ENCODE data around the gene DPY19L3.

Gene DPY19L3

GRCh38 chr19:32361574-32362317 lies 43.8 kb upstream of the DPY19L3 start:
- Histone ChIP-seq H3K9me2 (replicated peaks; ENCODE audit: insufficient read depth, low read length) (no peaks in the 10 kb centered on the region), H3K27ac (ENCODE audit: low read depth, low read length) (no peak overlapping the region), H2AFZ (ENCODE audit: low read depth, low read length, severe bottlenecking) (no peak overlapping the region), H3K36me3 (ENCODE audit: low read length) (peaks cover 38% of the 10 kb centered on the region), H3F3A (ENCODE audit: insufficient read depth) (0 out of 2 replicates have a peak, but pooled peaks cover 9% of the 10 kb centered on the region), H3K9ac (ENCODE audit: low read length) (no peak overlapping the region), H3K4me2 (ENCODE audit: low read depth, low read length, poor library complexity, severe bottlenecking) (no peak overlapping the region), H3K79me2 (ENCODE audit: insufficient read depth, low read length) (peaks cover 41% of the 10 kb centered on the region), H3K27me3 (ENCODE audit: low read length) (no peaks in the 10 kb centered on the region), H3K4me3 (ENCODE audit: insufficient read depth, low read length, poor library complexity, severe bottlenecking) (no peak overlapping the region), H4K20me1 (ENCODE audit: low read depth, low read length) (no peaks in the 10 kb centered on the region), H3K9me3 (ENCODE audit: insufficient read depth, low read length) (no peaks in the 10 kb centered on the region)
- no peak for TF ChIP-seq CTCF (IDR thresholded peaks at IDR 0.05; ENCODE audit: insufficient read depth, low read length, poor library complexity, severe bottlenecking)
- no peak for TF ChIP-seq EZH2phosphoT487 (conservative IDR thresholded peaks at IDR 0.05; ENCODE audit: low read length)

GRCh38 chr19:32362318-32362691 lies 43.3 kb upstream of the DPY19L3 start:
- no peak for TF ChIP-seq CTCF (IDR thresholded peaks at IDR 0.05; ENCODE audit: insufficient read depth, low read length, poor library complexity, severe bottlenecking)
- TF ChIP-seq EZH2phosphoT487 (conservative IDR thresholded peaks at IDR 0.05; ENCODE audit: low read length): no peak
- Histone ChIP-seq H2AFZ (ENCODE audit: low read depth, low read length, severe bottlenecking) (no peak overlapping the region), H3K36me3 (ENCODE audit: low read length) (peaks cover 33% of the 10 kb centered on the region), H3K79me2 (ENCODE audit: insufficient read depth, low read length) (peaks cover 42% of the 10 kb centered on the region), H3F3A (ENCODE audit: insufficient read depth) (0 out of 2 replicates have a peak, but pooled peaks cover 3% of the 10 kb centered on the region), H3K4me3 (ENCODE audit: insufficient read depth, low read length, poor library complexity, severe bottlenecking) (no peak overlapping the region), H3K9me3 (ENCODE audit: insufficient read depth, low read length) (no peaks in the 10 kb centered on the region), H3K9ac (ENCODE audit: low read length) (no peak overlapping the region), H3K27me3 (ENCODE audit: low read length) (no peaks in the 10 kb centered on the region), H4K20me1 (ENCODE audit: low read depth, low read length) (no peaks in the 10 kb centered on the region), H3K27ac (ENCODE audit: low read depth, low read length) (no peak overlapping the region), H3K4me2 (ENCODE audit: low read depth, low read length, poor library complexity, severe bottlenecking) (no peak overlapping the region), H3K9me2 (replicated peaks; ENCODE audit: insufficient read depth, low read length) (no peaks in the 10 kb centered on the region)

GRCh38 chr19:32363175-32363574 lies 42.4 kb upstream of the DPY19L3 start:
- Histone ChIP-seq H3K4me2 (ENCODE audit: low read depth, low read length, poor library complexity, severe bottlenecking) (no peak overlapping the region), H4K20me1 (ENCODE audit: low read depth, low read length) (no peaks in the 10 kb centered on the region), H3K9ac (ENCODE audit: low read length) (no peak overlapping the region), H2AFZ (ENCODE audit: low read depth, low read length, severe bottlenecking) (no peak overlapping the region), H3K9me2 (replicated peaks; ENCODE audit: insufficient read depth, low read length) (no peaks in the 10 kb centered on the region), H3F3A (ENCODE audit: insufficient read depth) (no peaks in the 10 kb centered on the region), H3K4me3 (ENCODE audit: insufficient read depth, low read length, poor library complexity, severe bottlenecking) (no peak overlapping the region), H3K27me3 (ENCODE audit: low read length) (no peaks in the 10 kb centered on the region), H3K9me3 (ENCODE audit: insufficient read depth, low read length) (no peaks in the 10 kb centered on the region), H3K79me2 (ENCODE audit: insufficient read depth, low read length) (peaks cover 48% of the 10 kb centered on the region), H3K27ac (ENCODE audit: low read depth, low read length) (no peak overlapping the region), H3K36me3 (ENCODE audit: low read length) (peaks cover 25% of the 10 kb centered on the region; the same call in 1 of the 2 replicates)
- no peak for TF ChIP-seq EZH2phosphoT487 (conservative IDR thresholded peaks at IDR 0.05; ENCODE audit: low read length)
- TF ChIP-seq CTCF (IDR thresholded peaks at IDR 0.05; ENCODE audit: insufficient read depth, low read length, poor library complexity, severe bottlenecking): no peak

Data from SU-DHL-6 (cell line).